HepG2 (cell line): ENCODE data around the gene GPT2. TPM values are rescaled to one million over a fixed set of nuclear protein-coding genes. Genes with fewer than 3 reads are reported as not detected.

Source experiments
- E2F2 ChIP-seq: sonication (generic); formaldehyde crosslinking; IDR thresholded peaks from 2 replicates; pipeline ENCODE4 v1.4.0; 2020; ENCODE audit warnings: missing genetic modification reagents, borderline replicate concordance
- HNRNPK ChIP-seq: fragments of 200-400 bp; formaldehyde crosslinking; IDR thresholded peaks from 2 replicates; pipeline ENCODE4 v1.6.1; 2018; ENCODE audit warnings: low read length, low read depth, moderate library complexity, mild to moderate bottlenecking; ENCODE audit not compliant: poor library complexity, severe bottlenecking
- KAT7 ChIP-seq: IDR thresholded peaks from 2 replicates; pipeline ENCODE4 v1.6.1; 2018; ENCODE audit warnings: borderline replicate concordance, missing compliant biosample characterization
- NFYB ChIP-seq: sonication (generic); formaldehyde crosslinking; IDR thresholded peaks from 2 replicates; pipeline ENCODE4 v1.4.0; 2020; ENCODE audit warnings: missing genetic modification reagents
- NR1H2 ChIP-seq: sonication (generic); formaldehyde crosslinking; IDR thresholded peaks from 2 replicates; pipeline ENCODE4 v1.8.1; 2022; ENCODE audit warnings: low read depth, missing genetic modification reagents, borderline replicate concordance
- POLR2AphosphoS5 ChIP-seq: IDR thresholded peaks from 2 replicates; pipeline ENCODE4 v1.6.1; 2012; ENCODE audit warnings: low read depth, low read length
- TBX3 ChIP-seq: fragments of 450-650 bp; IDR thresholded peaks from 2 replicates; pipeline ENCODE4 v1.6.1; 2017; ENCODE audit warnings: antibody characterized with exemption, mild to moderate bottlenecking, inconsistent platforms, borderline replicate concordance
- THAP11 ChIP-seq: IDR thresholded peaks from 2 replicates; pipeline ENCODE4 v1.6.1; 2016; ENCODE audit warnings: missing biosample characterization, missing genetic modification reagents
- ZBTB4 ChIP-seq: sonication (generic); formaldehyde crosslinking; IDR thresholded peaks from 2 replicates; pipeline ENCODE4 v1.4.0; 2020; ENCODE audit warnings: missing genetic modification reagents, mild to moderate bottlenecking, borderline replicate concordance
- ZFX ChIP-seq: sonication (generic); formaldehyde crosslinking; IDR thresholded peaks from 2 replicates; pipeline ENCODE4 v1.4.0; 2020; ENCODE audit warnings: mild to moderate bottlenecking, low read depth, missing genetic modification reagents, moderate library complexity
- ZNF136 ChIP-seq: sonication (generic); formaldehyde crosslinking; IDR thresholded peaks from 2 replicates; pipeline ENCODE4 v1.8.1; 2022; ENCODE audit warnings: low read depth, mild to moderate bottlenecking, moderate library complexity, missing genetic modification reagents
- ZNF276 ChIP-seq: sonication (generic); formaldehyde crosslinking; IDR thresholded peaks from 2 replicates; pipeline ENCODE4 v1.4.0; 2020; ENCODE audit warnings: mild to moderate bottlenecking, low read depth, missing genetic modification reagents
- ZNF552 ChIP-seq: sonication (generic); formaldehyde crosslinking; IDR thresholded peaks from 2 replicates; pipeline ENCODE4 v1.9.0; 2022; ENCODE audit warnings: missing genetic modification reagents, mild to moderate bottlenecking, borderline replicate concordance
- ZNF589 ChIP-seq: sonication (generic); formaldehyde crosslinking; conservative IDR thresholded peaks from 2 replicates; pipeline ENCODE4 v1.8.0; 2022; ENCODE audit warnings: mild to moderate bottlenecking, moderate library complexity, missing genetic modification reagents
- ZNF747 ChIP-seq: sonication (generic); formaldehyde crosslinking; IDR thresholded peaks from 2 replicates; pipeline ENCODE4 v1.8.1; 2023; ENCODE audit warnings: missing genetic modification reagents, mild to moderate bottlenecking, borderline replicate concordance
- ZNF75D ChIP-seq: sonication (generic); formaldehyde crosslinking; IDR thresholded peaks from 2 replicates; pipeline ENCODE4 v1.8.1; 2023; ENCODE audit warnings: missing genetic modification reagents, mild to moderate bottlenecking, borderline replicate concordance
- ZNF761 ChIP-seq: sonication (generic); formaldehyde crosslinking; conservative IDR thresholded peaks from 2 replicates; pipeline ENCODE4 v1.4.0; 2020; ENCODE audit warnings: mild to moderate bottlenecking, missing genetic modification reagents
- ZNF792 ChIP-seq: IDR thresholded peaks from 2 replicates; pipeline ENCODE4 v1.6.1; 2016
- polyA plus RNA-seq, 8 experiments: library from polyadenylated mRNA; depleted of rRNA in 3 of 8; stranded (reverse) in 7 of 8; unstranded in 1 of 8; fragments of >200 nt; fragmentation: Illumina TruSeq in 4 of 8; extraction: Trizol in 4 of 8; gene quantifications; 2 replicates each; pipeline versions ENCODE4 v1.2.1 to v1.2.3, GENCODE V29; 2011 to 2016; ENCODE audit warnings: low read depth in 4 of 8, missing spikeins in 1 of 8, mixed read lengths in 1 of 8; ENCODE audit not compliant: insufficient read depth in 1 of 8
- total RNA-seq, 5 experiments: library from RNA; depleted of rRNA; stranded (reverse); fragments of >200 nt; fragmentation: Illumina TruSeq; extraction: Trizol; gene quantifications; 2 replicates each; pipeline ENCODE4 v1.2.3, GENCODE V29; 2016; ENCODE audit warnings: low read depth in 1 of 5
- TF ChIP-seq, protein P1 (sequence below): sonication (generic); formaldehyde crosslinking; IDR thresholded peaks from 2 replicates; pipeline ENCODE4 v1.5.0; 2020; ENCODE audit warnings: missing genetic modification reagents

GPT2 gene
- total and polyA plus RNA-seq, 2 of the 13 experiments (the other 11 are each of a cell fraction or from before 2014, with no cell fraction given): 138 to 267 TPM

GRCh38 chr16:46918905-46919792, 35.0 kb downstream of the GPT2 start (continued):
- TF ChIP-seq E2F2 (CRISPR knock-in tag): no peak
- peak; percentile 8; the same call in 1 of the 2 replicates for TF ChIP-seq KAT7
- TF ChIP-seq POLR2AphosphoS5: no peak; the same call in 1 of the 2 replicates
- TF ChIP-seq ZNF276 (CRISPR knock-in tag): peak; percentile 69; the same call in 1 of the 2 replicates
- peak; percentile 88 for TF ChIP-seq ZBTB4 (CRISPR knock-in tag)
- peak; percentile 18; the same call in 1 of the 2 replicates for TF ChIP-seq NR1H2 (CRISPR knock-in tag)
- peak; percentile 80; the same call in 1 of the 2 replicates for TF ChIP-seq ZNF747 (CRISPR knock-in tag)
- peak; percentile 47 for TF ChIP-seq THAP11 (CRISPR knock-in tag)
- peak; percentile 81 for TF ChIP-seq ZNF761 (CRISPR knock-in tag)
- TF ChIP-seq, protein P1, sequence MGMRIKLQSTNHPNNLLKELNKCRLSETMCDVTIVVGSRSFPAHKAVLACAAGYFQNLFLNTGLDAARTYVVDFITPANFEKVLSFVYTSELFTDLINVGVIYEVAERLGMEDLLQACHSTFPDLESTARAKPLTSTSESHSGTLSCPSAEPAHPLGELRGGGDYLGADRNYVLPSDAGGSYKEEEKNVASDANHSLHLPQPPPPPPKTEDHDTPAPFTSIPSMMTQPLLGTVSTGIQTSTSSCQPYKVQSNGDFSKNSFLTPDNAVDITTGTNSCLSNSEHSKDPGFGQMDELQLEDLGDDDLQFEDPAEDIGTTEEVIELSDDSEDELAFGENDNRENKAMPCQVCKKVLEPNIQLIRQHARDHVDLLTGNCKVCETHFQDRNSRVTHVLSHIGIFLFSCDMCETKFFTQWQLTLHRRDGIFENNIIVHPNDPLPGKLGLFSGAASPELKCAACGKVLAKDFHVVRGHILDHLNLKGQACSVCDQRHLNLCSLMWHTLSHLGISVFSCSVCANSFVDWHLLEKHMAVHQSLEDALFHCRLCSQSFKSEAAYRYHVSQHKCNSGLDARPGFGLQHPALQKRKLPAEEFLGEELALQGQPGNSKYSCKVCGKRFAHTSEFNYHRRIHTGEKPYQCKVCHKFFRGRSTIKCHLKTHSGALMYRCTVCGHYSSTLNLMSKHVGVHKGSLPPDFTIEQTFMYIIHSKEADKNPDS (CRISPR knock-in tag): 0 out of 2 replicates have a peak, but pooled peaks have one; percentile 46
- peak; percentile 54; the same call in 1 of the 2 replicates for TF ChIP-seq ZFX (CRISPR knock-in tag)
- TF ChIP-seq ZNF75D (CRISPR knock-in tag): no peak
- peak; percentile 52; the same call in 1 of the 2 replicates for TF ChIP-seq TBX3
- peak; percentile 83 for TF ChIP-seq ZNF792 (CRISPR knock-in tag)
- TF ChIP-seq ZNF136 (CRISPR knock-in tag): no peak
- TF ChIP-seq ZNF589 (CRISPR knock-in tag): peak; percentile 79; the same call in 1 of the 2 replicates
- TF ChIP-seq ZNF552 (CRISPR knock-in tag): 0 out of 2 replicates have a peak, but pooled peaks have one; percentile 31
- TF ChIP-seq NFYB (CRISPR knock-in tag): peak; percentile 38; the same call in 1 of the 2 replicates
- no peak for TF ChIP-seq HNRNPK
